MCF 10A (cell line): Measurements from ENCODE around the gene NEDD8. TPM values are rescaled to one million over a fixed set of nuclear protein-coding genes. Genes with fewer than 3 reads are reported as not detected.

Experiments
- Bru-seq: library from RNA; stranded (reverse); fragments of 400-500 nt; gene quantifications from one replicate; lab custom pipeline; 2021; lab: Mats Ljungman, UMichigan
- BruChase-seq, 2 experiments: library from RNA; stranded (reverse); fragments of 400-500 nt; gene quantifications; one replicate each; lab custom pipeline; 2021; lab: Mats Ljungman, UMichigan
- BruUV-seq: library from RNA; stranded (reverse); fragments of 400-500 nt; replicated peaks from 2 replicates; lab custom pipeline; 2021; lab: Mats Ljungman, UMichigan
- CTCF ChIA-PET: fragments of 300-600 bp; sonication (Branson Sonifier 250); formaldehyde crosslinking; extraction: SDS; loops from one replicate; lab custom pipeline; 2021; ENCODE audit warnings: antibody characterized with exemption, inconsistent platforms; lab: Yijun Ruan, JAX
- POLR2A ChIA-PET: fragments of 300-600, 350-650 bp; sonication (Branson Sonifier 250); formaldehyde crosslinking; extraction: SDS; loops from one replicate; lab custom pipeline; 2020; ENCODE audit warnings: antibody characterized with exemption, inconsistent platforms; lab: Yijun Ruan, JAX
- DNase-seq: peaks from one replicate; pipeline ENCODE4 v3.0.0-alpha.2; 2018; ENCODE audit not compliant: unreplicated experiment
- H3K27ac Mint-ChIP-seq: one replicate; pipeline ENCODE4 v1.8.0; 2022; ENCODE audit warnings: mild to moderate bottlenecking, low read depth, mixed read lengths; ENCODE audit not compliant: unreplicated experiment
- H3K27me3 Mint-ChIP-seq: one replicate; pipeline ENCODE4 v1.8.0; 2022; ENCODE audit warnings: mixed read lengths; ENCODE audit not compliant: insufficient read depth, unreplicated experiment
- H3K36me3 Mint-ChIP-seq: one replicate; pipeline ENCODE4 v1.8.0; 2022; ENCODE audit warnings: mild to moderate bottlenecking, moderate library complexity, mixed read lengths; ENCODE audit not compliant: insufficient read depth, unreplicated experiment
- H3K4me1 Mint-ChIP-seq: one replicate; pipeline ENCODE4 v1.8.0; 2022; ENCODE audit warnings: mixed read lengths; ENCODE audit not compliant: insufficient read depth, unreplicated experiment
- H3K4me3 Mint-ChIP-seq: one replicate; pipeline ENCODE4 v1.8.0; 2022; ENCODE audit warnings: mild to moderate bottlenecking, moderate library complexity, mixed read lengths; ENCODE audit not compliant: unreplicated experiment
- H3K9me3 Mint-ChIP-seq: one replicate; pipeline ENCODE4 v1.8.0; 2022; ENCODE audit warnings: mixed read lengths; ENCODE audit not compliant: unreplicated experiment
- CTCF ChIP-seq: fragments of 200-600 bp; IDR thresholded peaks from one replicate; pipeline ENCODE4 v1.8.0; 2022; ENCODE audit warnings: antibody characterized with exemption, mild to moderate bottlenecking; ENCODE audit not compliant: unreplicated experiment
- intact Hi-C: fragments of 100-400 bp; cut with micrococcal nuclease; formaldehyde crosslinking; loops from 2 replicates; pipeline ENCODE4 v1.14.1; 2022
- long read RNA-seq: library from polyadenylated mRNA; stranded (forward); transcript quantifications from one replicate; pipeline ENCODE4 v2.0.0, GENCODE V29; 2022
- total RNA-seq: library from RNA; stranded (reverse); gene quantifications from 2 replicates; pipeline ENCODE4 v1.2.3, GENCODE V29; 2022

The NEDD8 gene
- total RNA-seq: 233 and 243 TPM in 2 replicates
- Bru-seq, nascent RNA: percentile 98 among the genes with signal in this experiment
- BruChase-seq, experiment 1, labeled RNA remaining after a 6-hour chase: percentile 99 among the genes with signal in this experiment
- BruChase-seq, experiment 2, labeled RNA remaining after a 2-hour chase: percentile 98 among the genes with signal in this experiment
- long read RNA-seq, transcript NEDD8-206 (5 exons, 651 nt): minor isoform, 6 of 273 reads
- long read RNA-seq, transcript NEDD8-202 (4 exons, 626 nt): minor isoform, 16 of 273 reads
- long read RNA-seq, transcript NEDD8-201 (4 exons, 708 nt): major isoform, 236 of 273 reads
- long read RNA-seq, transcript NEDD8-203 (3 exons, 653 nt): minor isoform, 5 of 273 reads
- long read RNA-seq, partial matches to known transcripts: 1 of 273 reads
- long read RNA-seq, other reads (novel, unspliced or antisense): 7 of 273 reads

GRCh38 chr14:24232121-24232644 lies at the start of gene NEDD8:
Gene NEDD8 (minus strand): TSS chr14:24232367. CDS start chr14:24232267, 100 bp downstream.
- Mint-ChIP-seq H3K9me3 (no peaks in the 10 kb centered on the region), H3K4me1 (peaks cover 24% of the 10 kb centered on the region), H3K36me3 (peaks cover 52% of the 10 kb centered on the region), H3K27ac (peak within 1 kb of the TSS; percentile 70), H3K4me3 (peak within 1 kb of the TSS; percentile 77), H3K27me3 (no peaks in the 10 kb centered on the region)
- intact Hi-C loops: loop anchor here (1.0 kb wide), 1 partner anchor 16 kb away; the partner anchor contains the start of gene MDP1
- CTCF ChIA-PET: interaction anchor here (0.6 to 17.7 kb wide), 6 partner anchors 10 to 1129 kb away, joined by 3 to 414 read pairs (median 3); partner anchors contain the start of genes DHRS1, NOP9 and TINF2
- POLR2A ChIA-PET: interaction anchor here (0.7 to 2.8 kb wide), 13 partner anchors 10 to 96 kb away, joined by 3 to 45 read pairs (median 7); partner anchors contain the start of genes CHMP4A, DHRS1, IPO4 and LTB4R2
- TF ChIP-seq CTCF: no peak
- no TSS peak for BruUV-seq
- DNase-seq: peak; percentile 98

DNA sequence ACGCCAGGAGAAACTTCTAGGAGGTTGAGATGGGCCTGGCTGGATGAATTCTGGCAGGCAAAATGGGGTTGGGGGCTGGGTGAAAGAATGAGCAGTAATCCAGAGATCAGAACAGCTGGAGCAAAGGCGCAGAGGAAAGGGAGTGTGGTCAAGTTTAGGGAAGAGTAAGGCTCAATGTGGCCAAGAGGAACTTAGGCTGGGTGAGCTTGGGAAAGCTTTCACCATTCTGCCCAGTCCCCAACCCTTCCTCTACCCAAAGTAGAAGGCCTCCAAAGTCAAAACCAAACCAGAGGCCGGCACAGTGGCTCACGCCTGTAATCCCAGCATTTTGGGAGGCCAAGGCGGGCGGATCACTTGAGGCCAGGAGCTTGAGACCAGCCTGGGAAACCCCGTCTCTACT lies 49.5 kb upstream of the NEDD8 start:
- DNase-seq: no peak
- H3K9me3 Mint-ChIP-seq: peaks cover 7% of the 10 kb centered on the region
- no peaks in the 10 kb centered on the region for H3K27me3 Mint-ChIP-seq
- POLR2A ChIA-PET: interaction anchor here (1.0 to 9.2 kb wide), 10 partner anchors 9 to 86 kb away, joined by 3 to 115 read pairs (median 16); partner anchors contain the start of genes CHMP4A, DHRS1, NOP9 and RABGGTA
- H3K36me3 Mint-ChIP-seq: peaks cover 7% of the 10 kb centered on the region
- no TSS peak for BruUV-seq
- TF ChIP-seq CTCF: no peak
- peak overlapping the region; percentile 53 for H3K27ac Mint-ChIP-seq
- CTCF ChIA-PET: interaction anchor here (1.8 to 32.3 kb wide), 4 partner anchors 10 to 40 kb away, joined by 4 to 457 read pairs (median 74); partner anchors contain the start of genes CIDEB, DHRS1, NOP9 and TINF2
- peaks cover 37% of the 10 kb centered on the region for H3K4me1 Mint-ChIP-seq
- no peak overlapping the region for H3K4me3 Mint-ChIP-seq
- intact Hi-C loops: no loop called here

DNA sequence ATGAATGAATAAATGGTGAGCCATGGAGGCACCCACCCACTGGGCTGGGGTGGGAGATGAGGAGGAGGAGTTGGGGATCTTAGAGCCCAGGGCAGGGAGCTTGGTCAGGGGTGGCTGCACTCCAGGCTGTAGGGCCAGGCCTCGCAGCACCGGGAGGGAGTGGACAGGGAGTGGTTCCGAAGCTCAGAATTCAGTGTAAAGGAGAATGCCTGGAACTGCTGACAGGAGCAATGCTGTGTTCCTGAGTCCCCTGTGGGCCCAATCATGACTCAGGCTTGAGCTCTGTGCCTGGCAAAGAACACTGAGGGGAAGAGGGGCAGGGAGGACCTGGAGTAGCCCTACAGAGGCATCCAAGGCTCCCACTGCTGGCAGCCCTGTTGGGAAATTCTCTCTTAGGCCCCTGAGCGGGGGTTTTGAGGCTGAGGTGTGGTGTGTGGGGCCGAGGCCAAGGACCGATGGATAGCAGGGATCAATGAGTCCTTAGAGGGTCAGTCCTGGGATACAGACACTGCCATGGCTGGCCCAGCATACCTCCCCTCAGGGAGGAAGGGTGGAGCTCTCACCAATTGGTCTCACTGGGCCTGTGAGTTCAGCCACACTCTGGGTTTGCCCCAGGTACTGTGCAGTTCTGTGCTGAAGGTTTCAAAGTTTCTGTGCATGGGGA lies 48.8 kb upstream of the NEDD8 start:
- intact Hi-C loops: no loop called here
- peaks cover 31% of the 10 kb centered on the region for H3K4me1 Mint-ChIP-seq
- no TSS peak for BruUV-seq
- DNase-seq: no peak
- TF ChIP-seq CTCF: no peak
- CTCF ChIA-PET: interaction anchor here (0.9 to 32.3 kb wide), 11 partner anchors 9 to 39 kb away, joined by 3 to 457 read pairs (median 6); partner anchors contain the start of genes CIDEB, DHRS1, NOP9 and TINF2
- no peak overlapping the region for H3K4me3 Mint-ChIP-seq
- H3K27ac Mint-ChIP-seq: peak overlapping the region; percentile 53
- POLR2A ChIA-PET: interaction anchor here (0.7 to 9.2 kb wide), 15 partner anchors 9 to 86 kb away, joined by 3 to 115 read pairs (median 6); partner anchors contain the start of genes CHMP4A, DHRS1, NOP9 and RABGGTA
- H3K9me3 Mint-ChIP-seq: peaks cover 7% of the 10 kb centered on the region
- peaks cover 7% of the 10 kb centered on the region for H3K36me3 Mint-ChIP-seq
- H3K27me3 Mint-ChIP-seq: no peaks in the 10 kb centered on the region
